Regular cardiac myocyte (primary cell): ENCODE results near the gene PTPRJ. TPM values are rescaled to one million over a fixed set of nuclear protein-coding genes. Genes with fewer than 3 reads are reported as not detected.

Source experiments
- total RNA-seq: library from RNA; depleted of rRNA; stranded (reverse); fragments of >200 nt; gene quantifications from 2 replicates; pipeline ENCODE4 v1.2.3, GENCODE V29; 2014

Gene PTPRJ
- total RNA-seq: 15.7 and 16.9 TPM in 2 replicates

DNA sequence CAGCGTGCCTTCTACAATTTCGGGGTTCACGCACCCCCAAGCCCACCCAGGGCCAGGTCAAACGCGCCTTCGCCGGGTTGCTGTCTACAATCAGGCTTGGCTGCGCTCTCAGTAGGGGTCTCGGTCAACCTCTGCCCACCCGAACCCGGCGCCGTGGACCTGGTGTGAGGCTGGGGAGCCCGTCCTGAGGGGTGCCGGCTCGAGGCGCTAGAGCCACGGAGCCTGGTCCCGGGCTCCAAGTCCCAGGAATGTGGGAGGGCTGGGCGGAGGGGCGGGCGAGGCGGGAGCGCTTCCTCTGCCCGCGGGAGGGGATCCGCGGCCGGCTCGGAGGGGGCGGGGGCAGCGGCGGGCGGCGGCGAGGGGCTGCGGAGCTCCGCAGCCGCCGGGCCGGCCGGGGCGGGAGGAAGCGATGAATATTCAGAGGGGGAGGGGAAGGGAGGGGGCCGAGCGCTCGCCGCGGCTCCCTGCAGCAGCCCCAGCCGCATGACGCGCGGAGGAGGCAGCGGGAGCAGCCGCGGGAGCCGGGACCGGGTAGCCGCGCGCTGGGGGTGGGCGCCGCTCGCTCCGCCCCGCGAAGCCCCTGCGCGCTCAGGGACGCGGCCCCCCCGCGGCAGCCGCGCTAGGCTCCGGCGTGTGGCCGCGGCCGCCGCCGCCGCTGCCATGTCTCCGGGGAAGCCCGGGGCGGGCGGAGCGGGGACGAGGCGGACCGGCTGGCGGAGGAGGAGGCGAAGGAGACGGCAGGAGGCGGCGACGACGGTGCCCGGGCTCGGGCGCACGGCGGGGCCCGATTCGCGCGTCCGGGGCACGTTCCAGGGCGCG, at the start of gene PTPRJ:
TSS of gene PTPRJ (plus strand) at position 472 of the 819 bp plus-strand sequence. CDS start 354 bp downstream, outside the sequence.

DNA sequence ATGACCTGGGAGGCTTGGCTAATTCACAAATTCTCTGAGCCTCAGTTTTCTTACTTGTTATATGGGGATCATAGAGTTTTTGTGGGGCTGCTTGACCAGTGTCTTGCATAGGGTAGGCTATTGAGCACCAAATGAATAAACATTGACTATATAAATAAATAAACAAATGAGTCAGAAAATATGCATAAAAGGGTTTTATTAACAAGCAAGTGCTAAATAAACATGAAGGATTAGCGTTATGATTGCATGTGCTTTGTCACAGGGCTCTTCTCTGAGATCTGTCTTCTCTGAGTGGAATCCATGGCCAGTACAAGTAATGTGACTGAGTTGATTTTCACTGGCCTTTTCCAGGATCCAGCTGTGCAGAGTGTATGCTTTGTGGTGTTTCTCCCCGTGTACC, 236.2 kb downstream of the PTPRJ start, which contains the start of gene OR4B1:
TSS of gene OR4B1 (plus strand) at position 301 of the 400 bp plus-strand sequence. CDS start at position 301, 0 bp downstream.

Other genes starting within 250 kb of the PTPRJ start
- gene FNBP4, start 213.2 kb upstream of the PTPRJ start, total RNA-seq: 38.5 and 72.4 TPM in 2 replicates
- 26.5 and 36.2 TPM in 2 replicates for gene NUP160, start 132.2 kb upstream of the PTPRJ start, total RNA-seq
- gene OR4B1, start 236.3 kb downstream of the PTPRJ start, total RNA-seq: not detected in 2 replicates